DMS153 (cell line): ENCODE results near the gene SRGAP3.

Source experiments
- DNase-seq: peaks from one replicate; lab custom pipeline; 2025; lab: John Stamatoyannopoulos, UW

The SRGAP3 gene

GRCh38 chr3:9201955-9202354 lies 47.5 kb downstream of the SRGAP3 start:
- no peak for DNase-seq

- no peak for DNase-seq
Measured at GRCh38 chr3:9201266-9201665, 48.2 kb downstream of the SRGAP3 start.

GRCh38 chr3:9199775-9200174 lies 49.7 kb downstream of the SRGAP3 start:
- DNase-seq: no peak

- DNase-seq: no peak
Measured at GRCh38 chr3:9198899-9199335, 50.5 kb downstream of the SRGAP3 start.

- no peak for DNase-seq
Measured at GRCh38 chr3:9198261-9198660, 51.2 kb downstream of the SRGAP3 start.

- no peak for DNase-seq
Measured at GRCh38 chr3:9196020-9196419, 53.4 kb downstream of the SRGAP3 start.

GRCh38 chr3:9195390-9195789 lies 54.1 kb downstream of the SRGAP3 start:
- no peak for DNase-seq

- DNase-seq: peak; percentile 91
Measured at GRCh38 chr3:9194509-9195184, 54.8 kb downstream of the SRGAP3 start.

- no peak for DNase-seq
Measured at GRCh38 chr3:9193633-9194195, 55.7 kb downstream of the SRGAP3 start.

- no peak for DNase-seq
Measured at GRCh38 chr3:9193211-9193610, 56.2 kb downstream of the SRGAP3 start.

- no peak for DNase-seq
Measured at GRCh38 chr3:9192248-9193025, 57.0 kb downstream of the SRGAP3 start.

- no peak for DNase-seq
Measured at GRCh38 chr3:9190276-9190675, 59.2 kb downstream of the SRGAP3 start.

- no peak for DNase-seq
Measured at GRCh38 chr3:9188583-9188982, 60.9 kb downstream of the SRGAP3 start.

GRCh38 chr3:9185701-9186100 lies 63.7 kb downstream of the SRGAP3 start:
- no peak for DNase-seq

- no peak for DNase-seq
Measured at GRCh38 chr3:9185046-9185445, 64.4 kb downstream of the SRGAP3 start.

GRCh38 chr3:9184461-9184835 lies 65.0 kb downstream of the SRGAP3 start:
- DNase-seq: no peak

GRCh38 chr3:9183811-9184460 lies 65.5 kb downstream of the SRGAP3 start:
- DNase-seq: no peak

- no peak for DNase-seq
Measured at GRCh38 chr3:9183011-9183410, 66.4 kb downstream of the SRGAP3 start.

- no peak for DNase-seq
Measured at GRCh38 chr3:9180764-9181117, 68.7 kb downstream of the SRGAP3 start.

GRCh38 chr3:9179826-9180763 lies 69.4 kb downstream of the SRGAP3 start:
- no peak for DNase-seq

GRCh38 chr3:9178697-9179096 lies 70.7 kb downstream of the SRGAP3 start:
- DNase-seq: no peak

GRCh38 chr3:9175421-9175820 lies 74.0 kb downstream of the SRGAP3 start:
- DNase-seq: no peak
